DOHH2 (cell line): Measurements from ENCODE around the gene CACNA1A.

ENCODE experiments used
- H3F3A ChIP-seq: fragments of 200-600 bp; sonication (generic), shearing (Covaris generic); 2 replicates; pipeline ENCODE4 v1.6.0; 2016; ENCODE audit warnings: antibody characterized with exemption, mild to moderate bottlenecking; ENCODE audit not compliant: control insufficient read depth, insufficient read depth
- H3K27ac ChIP-seq: fragments of 200-600 bp; sonication (generic); 2 replicates; pipeline ENCODE4 v1.5.1; 2014; ENCODE audit warnings: low read depth, mild to moderate bottlenecking, low read length, moderate library complexity
- H3K27me3 ChIP-seq: fragments of 200-600 bp; sonication (generic); 2 replicates; pipeline ENCODE4 v1.6.1; 2014; ENCODE audit warnings: mild to moderate bottlenecking, low read length, mixed read lengths; ENCODE audit not compliant: control insufficient read depth
- H3K36me3 ChIP-seq: fragments of 200-600 bp; sonication (generic); 2 replicates; pipeline ENCODE4 v1.6.1; 2014; ENCODE audit warnings: mild to moderate bottlenecking, low read length, moderate library complexity, mixed read lengths; ENCODE audit not compliant: control insufficient read depth
- H3K4me1 ChIP-seq: fragments of 200-600 bp; sonication (generic); 2 replicates; pipeline ENCODE4 v1.6.1; 2014; ENCODE audit warnings: mild to moderate bottlenecking, low read length, mixed read lengths; ENCODE audit not compliant: control insufficient read depth
- H3K4me2 ChIP-seq: fragments of 200-600 bp; sonication (generic); 2 replicates; pipeline ENCODE4 v1.6.0; 2014; ENCODE audit warnings: mild to moderate bottlenecking, low read length, moderate library complexity
- H3K4me3 ChIP-seq: fragments of 200-600 bp; sonication (generic); 2 replicates; pipeline ENCODE4 v1.5.1; 2014; ENCODE audit warnings: mild to moderate bottlenecking, low read length, mixed read lengths
- H3K79me2 ChIP-seq: fragments of 200-600 bp; sonication (generic); 2 replicates; pipeline ENCODE4 v1.6.1; 2014; ENCODE audit warnings: mild to moderate bottlenecking, low read length, mixed read lengths; ENCODE audit not compliant: control insufficient read depth
- H3K9me2 ChIP-seq: fragments of 200-600 bp; sonication (generic); replicated peaks from 2 replicates; pipeline ENCODE4 v1.6.1; 2014; ENCODE audit warnings: mild to moderate bottlenecking, low read length, mixed read lengths; ENCODE audit not compliant: control insufficient read depth
- H3K9me3 ChIP-seq: fragments of 200-600 bp; sonication (generic); 2 replicates; pipeline ENCODE4 v1.6.1; 2014; ENCODE audit warnings: antibody characterized with exemption, low read length, mixed read lengths; ENCODE audit not compliant: control insufficient read depth, insufficient read depth
- H4K20me1 ChIP-seq: fragments of 200-600 bp; sonication (generic); 2 replicates; pipeline ENCODE4 v1.6.0; 2014; ENCODE audit warnings: low read depth, mild to moderate bottlenecking, antibody characterized with exemption, low read length, moderate library complexity; ENCODE audit not compliant: control insufficient read depth, insufficient read depth
- EZH2phosphoT487 ChIP-seq: fragments of 200-600 bp; sonication (generic); IDR thresholded peaks from 2 replicates; pipeline ENCODE4 v1.6.1; 2017; ENCODE audit warnings: borderline replicate concordance, mild to moderate bottlenecking, antibody characterized with exemption, low read length, moderate library complexity, mixed read lengths
- TF ChIP-seq, protein P1 (sequence below): fragments of 200-600 bp; sonication (generic); IDR thresholded peaks from one replicate; pipeline ENCODE4 v1.5.1; 2014; ENCODE audit warnings: antibody characterized with exemption, mild to moderate bottlenecking, low read depth, low read length; ENCODE audit not compliant: poor library complexity, severe bottlenecking

Gene CACNA1A

DNA sequence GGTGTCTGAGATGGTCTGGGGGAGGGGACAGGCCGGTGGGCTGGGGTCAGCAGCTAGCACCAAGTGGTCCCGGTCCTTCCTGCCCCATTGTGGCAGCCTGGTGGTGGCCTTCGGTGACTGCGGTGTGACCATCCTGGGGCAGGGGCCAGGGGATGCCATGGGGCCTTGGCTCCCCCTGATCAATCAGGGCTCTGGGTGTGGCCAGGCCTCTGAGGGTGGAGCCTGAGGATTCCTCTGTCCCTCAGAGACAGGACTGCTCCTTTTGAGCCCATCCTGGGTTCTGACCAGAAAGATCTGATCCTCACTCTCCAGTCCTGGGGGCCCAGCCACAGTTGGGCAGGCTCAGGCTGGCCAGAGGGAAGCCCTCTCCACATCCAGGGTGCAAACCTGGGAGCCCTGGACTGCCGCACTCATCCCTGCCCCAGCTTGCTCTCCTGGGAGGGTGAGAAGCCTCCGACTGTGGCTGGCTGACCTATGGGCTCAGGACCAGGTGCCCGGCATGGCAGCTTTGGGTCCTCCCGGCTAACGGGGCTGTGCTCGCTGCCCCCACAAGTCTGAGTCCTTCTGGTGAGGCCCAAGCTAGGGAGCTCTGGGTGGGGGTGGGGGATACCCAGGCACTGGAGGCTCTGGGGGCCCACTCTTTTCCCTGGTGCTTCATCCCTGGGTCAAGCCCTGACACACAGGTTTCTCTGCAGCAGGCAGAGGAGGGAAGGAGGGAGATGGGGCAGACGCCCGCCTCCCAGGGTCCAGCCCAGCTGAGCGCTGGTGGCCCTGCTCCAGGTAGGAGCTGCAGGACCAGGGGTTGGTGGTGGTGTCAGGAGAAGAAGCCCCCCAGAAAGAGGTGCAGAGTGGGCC lies 296.6 kb downstream of the CACNA1A start:
- no peaks in the 10 kb centered on the region for H3K9me3 ChIP-seq
- H3K4me3 ChIP-seq, result peak overlapping the region; percentile 72; the same call in 1 of the 2 replicates
- no peaks in the 10 kb centered on the region for H4K20me1 ChIP-seq
- peaks cover 10% of the 10 kb centered on the region for H3F3A ChIP-seq
- H3K4me1 ChIP-seq, result peaks cover 37% of the 10 kb centered on the region
- no peaks in the 10 kb centered on the region for H3K36me3 ChIP-seq
- TF ChIP-seq, protein P1, sequence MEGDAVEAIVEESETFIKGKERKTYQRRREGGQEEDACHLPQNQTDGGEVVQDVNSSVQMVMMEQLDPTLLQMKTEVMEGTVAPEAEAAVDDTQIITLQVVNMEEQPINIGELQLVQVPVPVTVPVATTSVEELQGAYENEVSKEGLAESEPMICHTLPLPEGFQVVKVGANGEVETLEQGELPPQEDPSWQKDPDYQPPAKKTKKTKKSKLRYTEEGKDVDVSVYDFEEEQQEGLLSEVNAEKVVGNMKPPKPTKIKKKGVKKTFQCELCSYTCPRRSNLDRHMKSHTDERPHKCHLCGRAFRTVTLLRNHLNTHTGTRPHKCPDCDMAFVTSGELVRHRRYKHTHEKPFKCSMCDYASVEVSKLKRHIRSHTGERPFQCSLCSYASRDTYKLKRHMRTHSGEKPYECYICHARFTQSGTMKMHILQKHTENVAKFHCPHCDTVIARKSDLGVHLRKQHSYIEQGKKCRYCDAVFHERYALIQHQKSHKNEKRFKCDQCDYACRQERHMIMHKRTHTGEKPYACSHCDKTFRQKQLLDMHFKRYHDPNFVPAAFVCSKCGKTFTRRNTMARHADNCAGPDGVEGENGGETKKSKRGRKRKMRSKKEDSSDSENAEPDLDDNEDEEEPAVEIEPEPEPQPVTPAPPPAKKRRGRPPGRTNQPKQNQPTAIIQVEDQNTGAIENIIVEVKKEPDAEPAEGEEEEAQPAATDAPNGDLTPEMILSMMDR, result no peak
- no peak for TF ChIP-seq EZH2phosphoT487
- no peak overlapping the region for H3K27ac ChIP-seq
- no peaks in the 10 kb centered on the region for H3K9me2 ChIP-seq
- H3K27me3 ChIP-seq, result peaks cover 28% of the 10 kb centered on the region
- no peaks in the 10 kb centered on the region for H3K79me2 ChIP-seq
- peak overlapping the region; percentile 91 for H3K4me2 ChIP-seq

DNA sequence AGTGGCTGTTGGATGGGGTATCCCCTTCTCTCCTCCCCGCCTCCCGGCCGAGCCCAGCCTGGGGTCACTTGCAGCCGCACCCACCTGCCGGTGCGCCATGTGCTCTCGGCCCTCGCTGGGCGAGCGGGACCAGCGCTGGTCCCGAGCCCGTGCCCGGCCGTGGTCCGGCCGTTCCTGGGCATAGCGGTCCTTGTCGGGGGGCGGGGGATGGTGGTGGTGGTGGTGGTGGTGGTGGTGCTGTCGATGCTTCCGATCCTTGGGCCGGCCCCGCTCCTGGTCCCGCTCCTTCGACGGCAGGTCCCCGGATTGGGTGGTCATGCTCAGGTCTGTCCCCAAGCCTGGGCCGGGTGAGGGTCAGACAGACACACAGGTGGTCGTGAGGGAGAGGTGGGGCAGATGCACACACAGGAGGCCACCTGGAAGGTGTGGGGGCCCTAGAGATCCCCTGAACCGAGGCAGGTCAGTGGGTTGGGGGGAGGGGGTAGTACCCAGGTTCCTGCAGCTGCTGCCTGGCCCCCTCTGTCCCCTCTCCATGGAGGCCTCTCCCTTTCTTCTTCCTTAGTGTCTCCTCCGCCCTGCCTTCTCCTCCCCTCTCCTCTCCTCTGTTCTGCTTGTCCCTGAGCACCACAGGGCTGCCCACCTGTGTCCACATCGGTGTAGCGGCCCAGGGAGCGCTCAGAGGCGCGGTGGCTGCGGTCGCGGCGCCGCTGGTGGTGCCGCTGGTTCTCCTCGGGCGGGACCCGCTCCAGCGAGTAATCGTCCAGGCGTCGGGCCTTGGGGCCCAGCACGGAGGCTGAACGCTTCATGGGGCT lies 297.4 kb downstream of the CACNA1A start:
- Histone ChIP-seq H4K20me1 (no peaks in the 10 kb centered on the region), H3K27ac (peak overlapping the region; percentile 71), H3K4me1 (peaks cover 37% of the 10 kb centered on the region)

DNA sequence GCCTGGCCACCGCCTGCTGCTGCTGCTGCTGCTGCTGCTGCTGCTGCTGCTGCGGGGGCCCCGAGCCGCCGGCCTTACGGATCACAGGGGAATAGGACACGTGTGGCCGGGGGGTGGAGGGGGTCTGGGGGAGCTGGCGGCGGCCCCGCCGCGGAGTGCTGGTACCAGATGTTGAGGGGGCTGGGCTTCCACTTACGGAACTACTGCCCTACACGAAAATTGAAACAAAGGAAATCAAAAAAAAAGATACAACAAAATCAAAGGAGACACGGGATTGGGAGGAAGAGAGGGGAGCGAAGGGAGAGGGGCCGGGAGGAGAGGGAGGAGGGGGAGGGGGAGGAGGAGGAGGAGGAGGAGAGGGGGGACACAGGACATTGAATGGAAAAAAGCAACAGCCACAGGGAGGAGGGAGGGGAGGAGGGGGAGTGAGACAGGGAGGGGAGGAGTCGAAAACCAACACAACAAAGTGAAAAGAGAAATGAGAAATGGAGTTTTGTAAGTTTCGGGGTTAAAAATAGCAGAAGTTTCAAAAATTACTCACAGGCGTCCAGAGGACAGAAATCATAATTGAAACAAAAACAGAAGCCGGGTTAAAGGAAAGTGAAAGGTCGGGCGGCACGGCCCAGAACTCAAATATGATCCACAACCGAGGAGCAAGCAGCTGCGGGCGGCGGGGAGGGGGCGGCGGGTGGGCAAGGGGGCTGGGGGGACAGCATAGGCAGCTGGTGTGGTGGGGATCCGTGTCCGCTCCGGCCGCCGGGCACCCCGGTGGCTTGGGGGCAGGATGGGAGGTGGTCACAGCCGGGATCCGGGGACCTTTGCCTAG lies 298.2 kb downstream of the CACNA1A start:
- Histone ChIP-seq H3K4me3 (peak overlapping the region; percentile 72), H3K79me2 (no peaks in the 10 kb centered on the region), H3K4me1 (peaks cover 37% of the 10 kb centered on the region), H3K27ac (peak overlapping the region; percentile 71), H3K27me3 (peaks cover 28% of the 10 kb centered on the region), H3K9me2 (no peaks in the 10 kb centered on the region), H3F3A (peaks cover 10% of the 10 kb centered on the region), H3K9me3 (no peaks in the 10 kb centered on the region), H3K4me2 (peak overlapping the region; percentile 91), H3K36me3 (no peaks in the 10 kb centered on the region), H4K20me1 (no peaks in the 10 kb centered on the region)
- TF ChIP-seq, protein P1, result no peak
- TF ChIP-seq EZH2phosphoT487, result no peak

More for the DNA sequence above, 297.4 kb downstream of the CACNA1A start:
- TF ChIP-seq, protein P1, result no peak
- no peak for TF ChIP-seq EZH2phosphoT487
- H3K9me3 ChIP-seq, result no peaks in the 10 kb centered on the region
- no peaks in the 10 kb centered on the region for H3K79me2 ChIP-seq
- H3K27me3 ChIP-seq, result peaks cover 28% of the 10 kb centered on the region
- no peaks in the 10 kb centered on the region for H3K9me2 ChIP-seq
- peaks cover 10% of the 10 kb centered on the region for H3F3A ChIP-seq
- peak overlapping the region; percentile 91 for H3K4me2 ChIP-seq
- H3K36me3 ChIP-seq, result no peaks in the 10 kb centered on the region
- H3K4me3 ChIP-seq, result peak overlapping the region; percentile 72
